Parathyroid adenoma (tissue), 2 donors: Measurements from ENCODE around the gene ITFG1.

Source experiments
- H2AFZ ChIP-seq: fragments of 300-600 bp; sonication (generic); one replicate; pipeline ENCODE4 v1.7.0; 2017; ENCODE audit warnings: antibody characterized with exemption, mild to moderate bottlenecking
- H3K27ac ChIP-seq: fragments of 300-600 bp; sonication (generic); one replicate; pipeline ENCODE4 v1.7.0; 2017
- H3K27me3 ChIP-seq: fragments of 300-600 bp; sonication (generic); one replicate; pipeline ENCODE4 v1.7.0; 2017; ENCODE audit warnings: low read length; ENCODE audit not compliant: control insufficient read depth, insufficient read depth
- H3K36me3 ChIP-seq: fragments of 300-600 bp; sonication (generic); one replicate; pipeline ENCODE4 v1.7.0; 2017; ENCODE audit warnings: low read length; ENCODE audit not compliant: control insufficient read depth, insufficient read depth
- H3K4me1 ChIP-seq: fragments of 300-600 bp; sonication (generic); one replicate; pipeline ENCODE4 v1.7.0; 2017; ENCODE audit warnings: control low read depth
- H3K4me2 ChIP-seq: fragments of 300-600 bp; sonication (generic); one replicate; pipeline ENCODE4 v1.7.0; 2017; ENCODE audit warnings: low read length
- H3K4me3 ChIP-seq: fragments of 300-600 bp; sonication (generic); one replicate; pipeline ENCODE4 v1.7.0; 2017; ENCODE audit warnings: low read depth, low read length
- H3K79me2 ChIP-seq: fragments of 300-600 bp; sonication (generic); one replicate; pipeline ENCODE4 v1.7.0; 2017; ENCODE audit warnings: control low read depth
- H3K9ac ChIP-seq: fragments of 300-600 bp; sonication (generic); one replicate; pipeline ENCODE4 v1.7.0; 2017; ENCODE audit warnings: mild to moderate bottlenecking
- H3K9me3 ChIP-seq: fragments of 300-600 bp; sonication (generic); one replicate; pipeline ENCODE4 v1.7.0; 2017; ENCODE audit warnings: low read length; ENCODE audit not compliant: control insufficient read depth
- TF ChIP-seq, protein P1 (sequence below): fragments of 300-600 bp; sonication (generic); IDR thresholded peaks from one replicate; pipeline ENCODE4 v1.7.0; 2017; ENCODE audit warnings: antibody characterized with exemption, mild to moderate bottlenecking
- donor health status: primary hyperparathyroidism.

ITFG1 gene

GRCh38 chr16:47323241-47323640, 137.6 kb downstream of the ITFG1 start:
- Histone ChIP-seq H3K4me2 (no peak overlapping the region), H3K4me3 (no peak overlapping the region), H3K9ac (no peak overlapping the region), H3K27me3 (no peaks in the 10 kb centered on the region), H3K36me3 (no peaks in the 10 kb centered on the region), H3K79me2 (no peaks in the 10 kb centered on the region), H3K4me1 (peaks cover 7% of the 10 kb centered on the region), H3K27ac (no peak overlapping the region), H2AFZ (no peak overlapping the region), H3K9me3 (no peaks in the 10 kb centered on the region)
- TF ChIP-seq, protein P1, sequence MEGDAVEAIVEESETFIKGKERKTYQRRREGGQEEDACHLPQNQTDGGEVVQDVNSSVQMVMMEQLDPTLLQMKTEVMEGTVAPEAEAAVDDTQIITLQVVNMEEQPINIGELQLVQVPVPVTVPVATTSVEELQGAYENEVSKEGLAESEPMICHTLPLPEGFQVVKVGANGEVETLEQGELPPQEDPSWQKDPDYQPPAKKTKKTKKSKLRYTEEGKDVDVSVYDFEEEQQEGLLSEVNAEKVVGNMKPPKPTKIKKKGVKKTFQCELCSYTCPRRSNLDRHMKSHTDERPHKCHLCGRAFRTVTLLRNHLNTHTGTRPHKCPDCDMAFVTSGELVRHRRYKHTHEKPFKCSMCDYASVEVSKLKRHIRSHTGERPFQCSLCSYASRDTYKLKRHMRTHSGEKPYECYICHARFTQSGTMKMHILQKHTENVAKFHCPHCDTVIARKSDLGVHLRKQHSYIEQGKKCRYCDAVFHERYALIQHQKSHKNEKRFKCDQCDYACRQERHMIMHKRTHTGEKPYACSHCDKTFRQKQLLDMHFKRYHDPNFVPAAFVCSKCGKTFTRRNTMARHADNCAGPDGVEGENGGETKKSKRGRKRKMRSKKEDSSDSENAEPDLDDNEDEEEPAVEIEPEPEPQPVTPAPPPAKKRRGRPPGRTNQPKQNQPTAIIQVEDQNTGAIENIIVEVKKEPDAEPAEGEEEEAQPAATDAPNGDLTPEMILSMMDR, result no peak

DNA sequence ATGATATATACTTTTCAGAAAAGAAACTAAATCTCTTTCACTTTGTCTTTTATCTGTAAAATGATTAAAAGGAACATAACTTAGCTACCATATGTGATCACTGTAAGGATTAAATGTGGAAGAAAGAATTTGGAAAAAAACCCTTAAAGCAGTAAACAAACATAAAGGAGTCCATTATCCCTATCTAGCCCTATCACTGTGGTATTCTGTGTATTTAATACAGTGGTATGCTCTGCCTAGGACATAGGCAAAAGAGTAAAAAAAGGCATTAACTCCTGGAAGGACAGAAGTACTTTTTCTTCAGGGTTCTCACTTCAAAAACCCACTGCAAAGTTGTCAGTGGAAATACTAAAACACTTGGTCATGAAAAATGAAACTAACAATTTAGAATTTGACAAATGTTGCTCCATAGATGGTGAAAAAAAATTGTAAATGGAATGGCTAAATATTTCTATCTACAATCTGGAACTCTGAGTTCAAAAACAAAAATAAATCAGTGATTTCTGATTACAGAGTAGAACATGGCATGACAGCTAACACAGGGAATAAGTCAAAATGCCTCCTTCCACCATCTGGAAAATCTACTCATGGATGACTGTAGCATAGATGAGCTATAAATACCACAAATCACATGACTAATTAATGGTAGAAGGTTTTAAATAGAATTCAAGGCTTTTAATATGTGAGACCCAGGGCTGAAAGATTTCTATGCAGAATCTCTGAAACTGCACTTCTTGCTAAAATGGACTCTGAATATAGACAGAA, 140.1 kb downstream of the ITFG1 start:
- no peak overlapping the region for H3K27ac ChIP-seq
- H3K36me3 ChIP-seq, result no peaks in the 10 kb centered on the region
- TF ChIP-seq, protein P1, result no peak
- no peaks in the 10 kb centered on the region for H3K9me3 ChIP-seq
- H3K4me3 ChIP-seq, result no peak overlapping the region
- no peaks in the 10 kb centered on the region for H3K79me2 ChIP-seq
- no peak overlapping the region for H3K4me2 ChIP-seq
- peaks cover 7% of the 10 kb centered on the region for H3K4me1 ChIP-seq
- H3K27me3 ChIP-seq, result no peaks in the 10 kb centered on the region
- H2AFZ ChIP-seq, result no peak overlapping the region
- no peak overlapping the region for H3K9ac ChIP-seq

DNA sequence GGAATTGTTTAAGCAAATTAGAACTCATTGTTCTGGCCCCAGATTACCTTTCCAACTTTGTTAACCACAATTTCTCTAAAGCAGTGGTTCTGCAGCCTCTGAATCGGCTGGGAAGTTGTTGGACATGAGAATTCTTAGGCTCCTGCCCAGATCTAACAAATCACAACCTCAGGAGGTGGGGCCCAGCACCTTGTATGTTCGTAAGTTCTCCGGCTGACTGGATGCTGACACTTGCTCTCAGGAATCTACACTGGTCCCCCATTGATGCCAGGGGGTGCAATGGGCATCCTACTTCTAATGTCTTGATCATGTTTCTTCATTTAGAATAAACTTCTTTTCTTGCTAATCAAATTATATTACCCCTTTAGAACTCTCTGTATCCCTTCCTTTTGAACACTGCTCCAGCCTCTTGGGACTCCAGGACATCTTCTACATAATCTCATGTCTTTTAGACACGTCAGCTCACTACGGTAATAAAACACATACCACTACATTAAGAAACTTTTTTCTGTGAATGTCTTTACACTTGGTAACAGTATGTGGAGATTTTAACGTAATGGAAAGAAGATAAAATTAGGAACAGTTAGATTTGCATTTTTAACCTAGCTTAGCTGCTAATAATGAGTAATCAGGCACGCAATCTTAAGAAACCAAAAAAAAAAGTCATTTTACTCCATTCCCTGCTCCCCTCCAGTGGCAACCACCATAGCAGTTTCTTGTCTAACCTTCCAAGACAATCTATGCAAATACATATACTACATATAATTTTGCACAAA, 143.2 kb downstream of the ITFG1 start:
- H3K36me3 ChIP-seq, result no peaks in the 10 kb centered on the region

GRCh38 chr16:47316442-47317015, 144.3 kb downstream of the ITFG1 start:
- no peaks in the 10 kb centered on the region for H3K36me3 ChIP-seq
- no peaks in the 10 kb centered on the region for H3K27me3 ChIP-seq
- no peak overlapping the region for H3K9ac ChIP-seq
- TF ChIP-seq, protein P1, result no peak
- no peaks in the 10 kb centered on the region for H3K79me2 ChIP-seq
- no peak overlapping the region for H3K4me2 ChIP-seq
- no peaks in the 10 kb centered on the region for H3K9me3 ChIP-seq
- no peak overlapping the region for H2AFZ ChIP-seq
- no peak overlapping the region for H3K4me3 ChIP-seq
- H3K4me1 ChIP-seq, result no peaks in the 10 kb centered on the region
- no peak overlapping the region for H3K27ac ChIP-seq

More for the DNA sequence above, 143.2 kb downstream of the ITFG1 start:
- TF ChIP-seq, protein P1, result no peak
- H3K27ac ChIP-seq, result no peak overlapping the region
- no peak overlapping the region for H3K4me2 ChIP-seq
- H3K9ac ChIP-seq, result no peak overlapping the region
- H3K4me3 ChIP-seq, result no peak overlapping the region
- no peaks in the 10 kb centered on the region for H3K9me3 ChIP-seq
- H2AFZ ChIP-seq, result no peak overlapping the region
- H3K79me2 ChIP-seq, result no peaks in the 10 kb centered on the region
- H3K4me1 ChIP-seq, result no peaks in the 10 kb centered on the region
- H3K27me3 ChIP-seq, result no peaks in the 10 kb centered on the region
